ENCODE data around the gene PPAN. TPM values are rescaled to one million over a fixed set of nuclear protein-coding genes. Genes with fewer than 3 reads are reported as not detected.

Gene PPAN
- total and polyA plus RNA-seq, 7 donors: 29.3 to 93.4 (median 60.8) TPM

GRCh38 chr19:10135551-10136334, 29.6 kb downstream of the PPAN start:
- 91 to 93% (median 92%) methylated on average over 39 of the region's 39 CpGs for WGBS, 3 donors
- no peak for DNase-seq
- H3K4me3 ChIP-seq: no peak overlapping the region
- no peaks in the 10 kb centered on the region for H3K9me3 ChIP-seq
- H3K27ac ChIP-seq: no peak overlapping the region
- no peak for ATAC-seq
- intact Hi-C loops (cut with DNase I): no loop called here
- TF ChIP-seq CTCF (IDR thresholded peaks at IDR 0.05): no peak
- H3K27me3 ChIP-seq (ENCODE audit: insufficient read depth in 3 of 3, low read length in 2 of 3): no peaks in the 10 kb centered on the region
- no peaks in the 10 kb centered on the region for H3K4me1 ChIP-seq
- peaks cover 3 to 87% of the 10 kb centered on the region in 2 donors for H3K36me3 ChIP-seq (ENCODE audit: insufficient read depth in 1 of 2, low read depth in 1 of 2)

GRCh38 chr19:10136936-10137335, 30.8 kb downstream of the PPAN start:
- Histone ChIP-seq H3K36me3 (ENCODE audit: insufficient read depth in 1 of 2, low read depth in 1 of 2) (peaks cover 3 to 95% of the 10 kb centered on the region in 2 donors), H3K27ac (no peak overlapping the region), H3K4me3 (no peak overlapping the region), H3K27me3 (ENCODE audit: insufficient read depth in 3 of 3, low read length in 2 of 3) (no peaks in the 10 kb centered on the region), H3K4me1 (no peaks in the 10 kb centered on the region), H3K9me3 (no peaks in the 10 kb centered on the region)
- intact Hi-C loops (cut with DNase I): no loop called here
- WGBS, 3 donors: 93 to 96% (median 95%) methylated on average over 14 of the region's 14 CpGs
- ATAC-seq (no peak), DNase-seq (no peak)
- no peak for TF ChIP-seq CTCF (IDR thresholded peaks at IDR 0.05)

GRCh38 chr19:10137751-10138682, 31.9 kb downstream of the PPAN start:
- Histone ChIP-seq H3K27me3 (ENCODE audit: insufficient read depth in 3 of 3, low read length in 2 of 3) (no peaks in the 10 kb centered on the region), H3K9me3 (no peaks in the 10 kb centered on the region), H3K4me3 (no peak overlapping the region), H3K27ac (no peak overlapping the region), H3K36me3 (ENCODE audit: insufficient read depth in 1 of 2, low read depth in 1 of 2) (peaks cover 3 to 95% of the 10 kb centered on the region in 2 donors), H3K4me1 (no peaks in the 10 kb centered on the region)
- no peak for TF ChIP-seq CTCF (IDR thresholded peaks at IDR 0.05)
- intact Hi-C loops (cut with DNase I): no loop called here
- WGBS, 3 donors: 58 to 67% (median 61%) methylated on average over 38 of the region's 38 CpGs
- peak in 3 of 4 donors; percentile 52 to 80 (median 54) for ATAC-seq
- DNase-seq: no peak

- intact Hi-C loops (cut with DNase I): no loop called here
- no peak for ATAC-seq
- no peaks in the 10 kb centered on the region for H3K9me3 ChIP-seq
- TF ChIP-seq CTCF (IDR thresholded peaks at IDR 0.05): no peak
- WGBS, 3 donors: 93 to 95% (median 93%) methylated on average over 27 of the region's 27 CpGs
- peaks cover 0 to 95% of the 10 kb centered on the region in 2 donors for H3K36me3 ChIP-seq (ENCODE audit: insufficient read depth in 1 of 2, low read depth in 1 of 2)
- DNase-seq: no peak
- H3K27ac ChIP-seq: no peak overlapping the region
- H3K4me3 ChIP-seq: no peak overlapping the region
- H3K27me3 ChIP-seq (ENCODE audit: insufficient read depth in 3 of 3, low read length in 2 of 3): no peaks in the 10 kb centered on the region
- H3K4me1 ChIP-seq: no peaks in the 10 kb centered on the region
These were observed 33.0 kb downstream of the PPAN start for GRCh38 chr19:10138879-10139795.

All from psoas muscle (tissue), 8 donors.